Muscle layer of duodenum (tissue), 2 donors: ENCODE results near the gene ZBTB43.
A peak's percentile ranks its signal among the peaks of the same experiment; 100 is the strongest.

Source experiments
- H3K27ac ChIP-seq: one replicate; pipeline ENCODE4 v1.7.0; 2013; ENCODE audit warnings: mild to moderate bottlenecking, low read length
- H3K27me3 ChIP-seq: one replicate; pipeline ENCODE4 v1.7.0; 2013; ENCODE audit warnings: low read depth, mild to moderate bottlenecking, control low read depth, low read length
- H3K36me3 ChIP-seq, 2 donors: one replicate each; pipeline ENCODE4 v1.7.0; 2013; ENCODE audit warnings: low read length in 2 of 2, control low read depth in 1 of 2, mild to moderate bottlenecking in 1 of 2; ENCODE audit not compliant: insufficient read depth in 2 of 2, control insufficient read depth in 1 of 2
- H3K4me1 ChIP-seq, 2 donors: one replicate each; pipeline ENCODE4 v1.7.0; 2013; ENCODE audit warnings: low read length in 2 of 2, mild to moderate bottlenecking in 2 of 2, control low read depth in 1 of 2, moderate library complexity in 1 of 2; ENCODE audit not compliant: insufficient read depth in 2 of 2, control insufficient read depth in 1 of 2
- H3K4me3 ChIP-seq, 2 donors: one replicate each; pipeline ENCODE4 v1.7.0; 2013; ENCODE audit warnings: low read length in 2 of 2, low read depth in 1 of 2, mild to moderate bottlenecking in 1 of 2
- H3K9me3 ChIP-seq, 2 donors: one replicate each; pipeline ENCODE4 v1.7.0; 2013; ENCODE audit warnings: low read length in 2 of 2, control low read depth in 1 of 2, mild to moderate bottlenecking in 1 of 2; ENCODE audit not compliant: control insufficient read depth in 1 of 2
- donor health status: healthy.

Gene ZBTB43

GRCh38 chr9:126861707-126862103, 56.9 kb downstream of the ZBTB43 start:
- Histone ChIP-seq H3K27ac (no peak overlapping the region), H3K4me1 (peaks cover 14 to 25% of the 10 kb centered on the region in 2 donors)

GRCh38 chr9:126862104-126862761, 57.4 kb downstream of the ZBTB43 start:
- Histone ChIP-seq H3K4me3 (peak overlapping the region; percentile 80 to 93), H3K9me3 (no peaks in the 10 kb centered on the region), H3K27ac (no peak overlapping the region), H3K36me3 (peaks cover 4% of the 10 kb centered on the region in 2 donors), H3K27me3 (no peaks in the 10 kb centered on the region), H3K4me1 (peaks cover 14 to 25% of the 10 kb centered on the region in 2 donors)

More at GRCh38 chr9:126861707-126862103, 56.9 kb downstream of the ZBTB43 start:
- H3K4me3 ChIP-seq: peak overlapping the region; percentile 80 to 93
- no peaks in the 10 kb centered on the region for H3K9me3 ChIP-seq
- H3K27me3 ChIP-seq: no peaks in the 10 kb centered on the region
- peaks cover 4% of the 10 kb centered on the region in 2 donors for H3K36me3 ChIP-seq

- Histone ChIP-seq H3K27ac (no peak overlapping the region), H3K4me1 (peaks cover 14 to 21% of the 10 kb centered on the region in 2 donors), H3K36me3 (peaks cover 4% of the 10 kb centered on the region in 2 donors), H3K9me3 (no peaks in the 10 kb centered on the region), H3K4me3 (no peak overlapping the region), H3K27me3 (no peaks in the 10 kb centered on the region)
These were observed 59.9 kb downstream of the ZBTB43 start for GRCh38 chr9:126864771-126865170.

DNA sequence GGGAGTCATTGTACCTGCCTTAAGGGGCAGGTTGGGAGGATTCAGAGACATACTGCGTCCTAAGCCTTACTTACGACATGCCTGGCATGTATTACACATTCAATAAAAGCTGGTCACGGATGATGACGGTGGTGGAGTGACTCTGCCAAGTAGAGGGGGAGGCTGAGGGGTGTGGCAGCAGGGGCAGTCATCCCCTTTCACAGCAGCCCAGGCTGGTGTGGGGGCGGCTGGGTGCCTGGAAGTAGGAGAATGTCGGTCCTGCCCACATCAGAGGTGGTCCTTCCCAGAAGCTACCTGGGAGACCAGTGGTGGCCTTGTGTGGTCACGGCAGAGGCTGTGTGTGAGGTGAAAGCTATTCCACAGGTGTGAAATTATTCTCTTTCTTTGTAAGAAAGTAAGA, 64.5 kb downstream of the ZBTB43 start:
- H3K9me3 ChIP-seq: no peaks in the 10 kb centered on the region
- no peaks in the 10 kb centered on the region for H3K36me3 ChIP-seq
- H3K4me3 ChIP-seq: no peak overlapping the region
- H3K27ac ChIP-seq: no peak overlapping the region
- H3K27me3 ChIP-seq: no peaks in the 10 kb centered on the region
- no peaks in the 10 kb centered on the region for H3K4me1 ChIP-seq

DNA sequence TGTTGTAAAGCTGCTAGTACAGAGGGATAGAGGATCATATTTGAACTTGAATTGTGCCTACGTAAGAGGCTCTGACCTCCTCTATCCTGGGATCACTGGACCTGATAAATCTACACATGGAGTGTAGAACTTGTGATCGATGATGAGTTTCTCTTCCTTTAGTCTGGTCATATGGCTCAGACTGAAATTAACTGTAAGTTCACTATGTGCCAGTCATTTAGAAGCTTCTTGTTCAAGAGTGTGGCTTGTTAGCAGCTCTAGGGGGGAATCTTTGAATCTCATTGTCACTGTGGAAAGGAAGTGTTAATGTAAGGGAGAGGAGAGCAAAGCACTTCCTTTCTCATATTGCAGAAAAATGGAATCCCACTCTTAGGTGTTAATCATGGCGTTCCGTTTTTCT, 67.7 kb downstream of the ZBTB43 start:
- Histone ChIP-seq H3K9me3 (no peaks in the 10 kb centered on the region), H3K27ac (no peak overlapping the region), H3K27me3 (no peaks in the 10 kb centered on the region), H3K4me3 (no peak overlapping the region), H3K4me1 (no peaks in the 10 kb centered on the region), H3K36me3 (no peaks in the 10 kb centered on the region)

- no peaks in the 10 kb centered on the region for H3K27me3 ChIP-seq
- H3K36me3 ChIP-seq: peaks cover 4 to 5% of the 10 kb centered on the region in 2 donors
- no peaks in the 10 kb centered on the region for H3K9me3 ChIP-seq
- no peak overlapping the region for H3K4me3 ChIP-seq
- no peak overlapping the region for H3K27ac ChIP-seq
- no peaks in the 10 kb centered on the region for H3K4me1 ChIP-seq
These were observed 69.9 kb downstream of the ZBTB43 start for GRCh38 chr9:126874546-126875314.

DNA sequence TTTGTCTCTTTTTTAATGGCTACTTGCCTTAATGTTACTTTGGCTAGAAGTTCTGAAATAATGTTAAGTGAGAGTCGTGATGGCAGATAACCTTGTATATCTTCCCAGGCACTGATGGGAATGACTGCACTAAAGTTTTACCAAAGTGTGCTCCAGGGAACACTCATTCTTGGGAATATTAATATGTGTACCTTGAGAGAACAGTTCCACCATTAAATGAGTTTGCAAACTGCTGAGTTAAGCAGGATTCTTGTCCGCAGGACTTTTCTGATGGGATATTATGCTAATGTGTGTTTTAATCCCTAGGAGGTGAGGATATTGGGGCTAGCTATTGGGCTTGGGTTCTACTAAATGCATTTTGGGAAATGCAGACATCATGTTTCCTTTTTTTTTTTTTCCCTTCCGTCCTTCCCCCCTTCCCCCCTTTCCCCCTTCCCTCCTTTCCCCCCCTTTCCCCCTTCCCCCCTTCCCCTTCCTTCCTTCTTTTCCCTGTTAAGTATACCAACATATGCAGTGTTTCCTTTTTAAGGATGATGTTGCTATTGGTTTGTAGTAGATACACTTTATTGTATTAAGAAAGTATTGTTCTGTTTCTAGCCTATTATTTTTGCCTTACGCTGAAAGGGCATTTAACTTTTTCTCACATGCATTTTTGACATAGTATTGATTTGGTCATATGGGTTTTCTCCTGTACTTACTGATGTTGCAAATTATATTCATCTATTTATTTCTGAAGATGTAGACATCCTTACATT, 71.1 kb downstream of the ZBTB43 start:
- Histone ChIP-seq H3K4me3 (no peak overlapping the region), H3K27me3 (no peaks in the 10 kb centered on the region), H3K36me3 (peaks cover 15 to 16% of the 10 kb centered on the region in 2 donors), H3K27ac (no peak overlapping the region), H3K4me1 (peaks cover 0 to 4% of the 10 kb centered on the region in 2 donors), H3K9me3 (no peaks in the 10 kb centered on the region)

DNA sequence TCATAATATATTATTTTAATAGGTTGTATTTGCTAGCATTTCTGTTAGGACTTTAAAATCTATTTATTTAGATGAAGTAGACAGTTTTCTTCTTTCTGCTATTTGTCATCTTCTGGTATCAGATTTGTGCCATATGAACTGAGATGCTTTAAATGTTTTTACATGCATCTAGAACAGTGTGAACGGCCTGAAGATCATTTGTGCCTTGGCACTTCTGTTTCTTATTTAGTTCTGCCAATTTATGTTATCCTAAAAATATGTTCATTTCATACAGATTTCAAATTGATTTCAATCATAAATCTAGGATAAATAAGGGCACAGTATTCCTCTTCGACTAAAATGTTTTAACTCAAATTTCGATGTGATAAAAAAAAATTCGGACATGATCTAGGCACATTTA, 71.7 kb downstream of the ZBTB43 start:
- no peak overlapping the region for H3K27ac ChIP-seq
- peaks cover 16 to 17% of the 10 kb centered on the region in 2 donors for H3K36me3 ChIP-seq

GRCh38 chr9:126877418-126877817, 72.6 kb downstream of the ZBTB43 start:
- no peaks in the 10 kb centered on the region for H3K9me3 ChIP-seq
- no peak overlapping the region for H3K27ac ChIP-seq
- H3K36me3 ChIP-seq: peaks cover 16 to 22% of the 10 kb centered on the region in 2 donors
- H3K4me1 ChIP-seq: peaks cover 0 to 4% of the 10 kb centered on the region in 2 donors
- no peak overlapping the region for H3K4me3 ChIP-seq
- H3K27me3 ChIP-seq: no peaks in the 10 kb centered on the region

More for the DNA sequence above, 71.7 kb downstream of the ZBTB43 start:
- Histone ChIP-seq H3K4me3 (no peak overlapping the region), H3K4me1 (peaks cover 0 to 4% of the 10 kb centered on the region in 2 donors), H3K27me3 (no peaks in the 10 kb centered on the region), H3K9me3 (no peaks in the 10 kb centered on the region)

GRCh38 chr9:126879288-126879687, 74.4 kb downstream of the ZBTB43 start:
- H3K36me3 ChIP-seq: peaks cover 16 to 29% of the 10 kb centered on the region in 2 donors
- no peak overlapping the region for H3K27ac ChIP-seq

More at GRCh38 chr9:126879288-126879687, 74.4 kb downstream of the ZBTB43 start:
- no peaks in the 10 kb centered on the region for H3K9me3 ChIP-seq
- peaks cover 0 to 4% of the 10 kb centered on the region in 2 donors for H3K4me1 ChIP-seq
- no peak overlapping the region for H3K4me3 ChIP-seq
- no peaks in the 10 kb centered on the region for H3K27me3 ChIP-seq
